GM21526 (cell line): ENCODE measurements around the gene BPHL.
"Not testable (repeated sequence)": the region's sequence is repeated elsewhere in the genome, so short reads cannot be mapped to it uniquely, and the experiment has no call there.

ENCODE experiments used
- ATAC-seq: cut with Tn5 transposase; IDR thresholded peaks from one replicate; pipeline ENCODE4 v1.9.1; 2021; ENCODE audit warnings: moderate library complexity; ENCODE audit not compliant: unreplicated experiment, low FRiP score

The BPHL gene

GRCh38 chr6:3119040-3119723 lies 671 bp downstream of the BPHL start:
- ATAC-seq: peak; percentile 26

- no peak for ATAC-seq
Observed at GRCh38 chr6:3120765-3121089, 2.2 kb downstream of the BPHL start.

- ATAC-seq: no peak
Observed at GRCh38 chr6:3122823-3123182, 4.3 kb downstream of the BPHL start.

GRCh38 chr6:3124667-3125066 lies 6.2 kb downstream of the BPHL start:
- ATAC-seq: no peak

GRCh38 chr6:3125815-3126214 lies 7.3 kb downstream of the BPHL start:
- no peak for ATAC-seq

- no peak for ATAC-seq
Observed at GRCh38 chr6:3128356-3129108, 10.0 kb downstream of the BPHL start.

- ATAC-seq: no peak
Observed at GRCh38 chr6:3131695-3132094, 13.2 kb downstream of the BPHL start.

GRCh38 chr6:3133515-3133914 lies 15.0 kb downstream of the BPHL start:
- no peak for ATAC-seq

- ATAC-seq: no peak
Observed at GRCh38 chr6:3135668-3136291, 17.3 kb downstream of the BPHL start.

- ATAC-seq: no peak
Observed at GRCh38 chr6:3136292-3137011, 17.9 kb downstream of the BPHL start.

- ATAC-seq: no peak
Observed at GRCh38 chr6:3137057-3137777, 18.7 kb downstream of the BPHL start.

- not testable (repeated sequence) for ATAC-seq
Observed at GRCh38 chr6:3137873-3138272, 19.4 kb downstream of the BPHL start.

- ATAC-seq: no peak
Observed at GRCh38 chr6:3138341-3138740, 19.8 kb downstream of the BPHL start.

GRCh38 chr6:3139090-3139903 lies 20.8 kb downstream of the BPHL start:
- no peak for ATAC-seq

- ATAC-seq: no peak
Observed at GRCh38 chr6:3140201-3140600, 21.7 kb downstream of the BPHL start.

- ATAC-seq: no peak
Observed at GRCh38 chr6:3142536-3142935, 24.0 kb downstream of the BPHL start.

- no peak for ATAC-seq
Observed at GRCh38 chr6:3143158-3143557, 24.6 kb downstream of the BPHL start.

- no peak for ATAC-seq
Observed at GRCh38 chr6:3144571-3144970, 26.1 kb downstream of the BPHL start.

GRCh38 chr6:3147914-3148757 lies 29.6 kb downstream of the BPHL start:
- ATAC-seq: no peak
